ENCODE data around the gene MRTFB. TPM values are rescaled to one million over a fixed set of nuclear protein-coding genes. Genes with fewer than 3 reads are reported as not detected.

The MRTFB gene
- total RNA-seq, 1 donor from 2014 or later: 115 TPM

DNA sequence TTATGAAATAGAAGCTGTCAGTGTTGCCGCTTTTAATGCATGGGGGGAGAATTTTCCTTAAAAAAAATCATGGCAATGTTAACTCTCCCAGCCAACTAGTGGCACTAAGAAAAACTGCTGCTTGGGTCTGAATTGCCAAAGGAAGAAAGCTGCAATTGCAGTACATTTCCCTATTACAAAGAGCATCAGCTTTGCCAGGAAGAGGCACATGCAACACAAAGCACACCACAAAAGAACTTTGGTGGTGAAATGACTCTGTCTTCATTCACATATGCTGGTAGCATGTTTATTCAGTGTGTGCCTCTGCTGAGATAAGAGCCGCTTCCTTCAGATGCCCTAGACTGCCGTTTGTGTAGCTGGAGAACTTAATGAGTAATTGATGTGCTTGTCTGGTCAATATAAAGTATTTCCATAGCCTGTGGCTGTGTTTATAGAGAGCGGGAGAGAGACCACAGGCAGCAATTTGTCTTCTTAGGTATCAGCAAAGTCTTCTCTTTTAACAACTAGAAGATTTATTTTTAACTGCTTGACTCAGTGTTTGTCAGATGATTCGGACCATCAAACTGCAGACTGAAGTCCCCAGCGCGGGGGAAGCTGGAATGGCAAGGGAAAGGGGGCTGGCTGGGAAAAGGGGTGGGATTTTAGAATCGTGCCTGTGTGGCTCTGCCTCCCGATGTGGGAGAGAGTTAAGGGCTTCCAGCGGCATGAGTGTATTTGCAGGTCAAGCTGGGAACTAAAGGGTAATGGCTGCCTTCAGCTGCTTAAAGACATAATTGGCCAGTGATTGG is 115.1 kb downstream of the MRTFB start:
- DNase-seq (ENCODE audit: low spot score): no peak

DNA sequence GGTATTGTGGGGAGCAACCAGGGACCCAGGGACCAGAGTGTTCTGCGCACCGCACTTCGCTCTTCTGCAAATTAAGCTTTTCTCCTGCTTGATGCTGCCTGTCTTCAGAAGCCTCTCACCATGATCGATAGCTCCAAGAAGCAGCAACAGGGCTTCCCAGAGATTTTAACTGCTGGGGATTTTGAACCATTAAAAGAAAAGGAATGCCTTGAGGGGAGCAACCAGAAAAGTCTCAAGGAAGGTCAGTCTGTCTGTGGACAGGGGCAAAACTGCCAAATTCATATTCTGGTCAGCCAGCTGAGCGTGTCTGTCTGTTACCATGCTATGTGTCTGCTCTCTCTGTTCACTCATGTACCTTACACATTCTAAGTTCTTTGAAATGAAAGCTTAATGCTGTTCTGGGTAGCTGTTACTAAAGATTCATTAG is 115.7 kb downstream of the MRTFB start:
- no peak for DNase-seq (ENCODE audit: low spot score)

DNA sequence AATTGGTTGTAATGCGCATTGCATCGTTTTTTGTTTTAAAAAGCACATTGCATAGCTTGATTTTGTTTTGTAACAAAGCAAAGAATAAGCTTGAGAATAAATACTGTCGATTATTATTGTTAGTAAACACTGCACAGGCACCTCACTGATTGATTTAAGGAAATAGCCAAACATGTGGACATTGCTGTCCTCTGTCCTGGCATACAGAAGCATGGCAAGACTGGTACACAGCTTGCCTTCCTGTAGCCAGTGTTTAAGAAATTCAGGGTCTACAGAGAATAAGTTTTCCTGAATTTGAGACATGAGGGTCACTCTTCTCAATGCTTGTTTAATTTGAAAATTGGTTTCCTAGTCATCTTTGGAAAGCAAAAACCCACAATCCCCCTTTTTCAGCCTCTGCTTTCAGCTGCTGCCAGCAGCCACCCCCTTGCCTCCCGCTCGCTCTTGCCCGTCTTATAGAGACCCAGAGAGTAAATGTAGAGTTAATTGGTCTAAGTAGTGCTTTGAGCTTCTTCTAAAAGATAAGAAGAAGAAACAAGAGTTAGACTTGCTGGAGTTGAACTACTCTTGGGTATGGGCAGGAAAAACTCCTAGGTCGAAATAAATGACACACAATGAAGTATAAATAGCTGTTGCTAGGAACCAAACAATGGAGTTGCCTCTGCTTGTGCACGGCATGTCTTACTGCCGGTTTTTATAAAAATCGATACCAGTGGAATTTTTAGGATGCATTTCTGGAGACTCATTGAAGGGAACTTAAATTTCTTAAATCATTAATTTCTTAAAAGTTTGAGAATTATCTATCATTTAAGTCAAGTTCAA is 116.6 kb downstream of the MRTFB start:
- no peak for DNase-seq (ENCODE audit: low spot score)

- DNase-seq (ENCODE audit: low spot score): no peak
These were observed 122.3 kb downstream of the MRTFB start for GRCh38 chr16:14193316-14193871.

- DNase-seq (ENCODE audit: low spot score): no peak
These were observed 123.6 kb downstream of the MRTFB start for GRCh38 chr16:14194721-14195120.

GRCh38 chr16:14196011-14196410 is 124.9 kb downstream of the MRTFB start:
- DNase-seq (ENCODE audit: low spot score): no peak

GRCh38 chr16:14196539-14196938 is 125.4 kb downstream of the MRTFB start:
- DNase-seq (ENCODE audit: low spot score): no peak

GRCh38 chr16:14198012-14198411 is 126.9 kb downstream of the MRTFB start:
- DNase-seq (ENCODE audit: low spot score): no peak

DNA sequence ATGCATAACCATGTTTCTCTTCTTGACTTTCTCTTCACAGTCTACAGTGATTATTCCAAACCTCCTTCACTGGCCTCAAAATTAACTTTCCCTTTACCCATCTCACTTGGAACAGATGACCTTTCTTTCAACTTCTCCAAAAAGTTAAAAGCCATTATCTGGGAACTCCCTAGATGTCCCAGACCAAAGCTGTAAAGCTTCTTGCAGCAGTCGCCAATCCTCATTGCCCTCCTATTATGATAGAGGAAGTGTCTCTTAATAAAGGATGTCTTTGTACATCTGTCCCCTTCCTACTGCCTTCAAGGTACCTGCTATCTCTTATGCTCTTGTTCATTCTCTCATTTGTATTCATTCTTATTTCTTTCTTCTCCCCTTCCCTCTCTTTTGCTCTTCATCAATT is 127.5 kb downstream of the MRTFB start:
- DNase-seq (ENCODE audit: low spot score): no peak

DNA sequence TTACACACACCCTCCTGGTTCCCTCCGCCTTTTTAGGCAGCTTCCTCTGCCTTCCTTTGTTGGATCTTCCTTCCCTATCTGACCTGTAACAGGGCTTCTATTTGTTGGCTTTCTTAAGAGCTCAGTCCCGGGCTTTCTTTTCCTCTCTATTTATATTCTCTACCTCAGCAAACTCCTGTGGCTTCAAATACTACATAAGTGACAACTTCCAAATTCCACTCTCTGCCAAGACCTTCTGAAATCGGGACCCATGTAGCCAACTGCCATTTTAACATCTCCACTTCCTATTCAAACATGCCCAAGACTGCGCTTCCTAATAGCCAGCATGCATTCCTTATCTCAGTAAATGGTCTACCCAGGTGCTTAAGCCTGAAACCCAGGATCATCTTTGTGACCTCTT is 128.1 kb downstream of the MRTFB start:
- no peak for DNase-seq (ENCODE audit: low spot score)

DNA sequence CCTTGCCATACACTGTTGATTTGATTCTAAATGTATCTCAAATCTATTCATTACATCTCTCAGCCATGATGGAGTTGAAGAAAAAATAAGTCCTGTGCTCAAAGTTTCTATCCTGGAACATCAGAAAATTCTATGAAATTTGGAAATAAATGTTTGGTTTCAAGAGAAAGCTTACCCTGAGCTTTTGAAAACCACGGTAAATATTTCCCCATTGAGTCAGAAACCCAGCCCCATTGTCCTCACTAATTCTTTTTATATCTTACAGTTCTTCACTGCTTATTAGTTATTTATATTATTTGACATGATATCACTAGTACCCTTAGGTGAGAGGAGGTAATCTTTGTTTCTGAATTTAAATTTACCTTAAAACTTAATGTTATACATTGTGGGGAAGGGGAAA is 128.5 kb downstream of the MRTFB start:
- no peak for DNase-seq (ENCODE audit: low spot score)

DNA sequence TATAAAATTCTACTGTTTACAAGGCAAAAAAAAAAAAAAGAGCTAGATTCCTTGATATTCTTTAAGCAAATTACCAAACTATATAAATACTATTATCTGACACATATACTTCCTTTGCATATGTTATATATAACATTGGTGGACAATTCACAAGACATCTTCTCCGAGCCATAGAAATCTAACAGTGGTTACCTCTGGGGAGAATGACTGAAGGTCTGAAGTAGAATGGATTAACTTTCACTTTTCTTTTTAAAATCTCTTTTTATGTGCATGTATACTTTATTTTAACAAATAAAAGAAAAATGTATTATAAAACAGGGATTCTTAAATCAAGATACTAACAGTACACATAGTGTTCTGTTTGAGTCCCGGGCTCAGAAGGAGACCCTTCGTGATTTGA is 131.0 kb downstream of the MRTFB start:
- DNase-seq (ENCODE audit: low spot score): no peak

- DNase-seq (ENCODE audit: low spot score): no peak
These were observed 131.6 kb downstream of the MRTFB start for GRCh38 chr16:14202697-14203096.

GRCh38 chr16:14203166-14203565 is 132.0 kb downstream of the MRTFB start:
- DNase-seq (ENCODE audit: low spot score): no peak

- no peak for DNase-seq (ENCODE audit: low spot score)
These were observed 134.5 kb downstream of the MRTFB start for GRCh38 chr16:14205666-14206065.

GRCh38 chr16:14211856-14212543 is 140.9 kb downstream of the MRTFB start:
- no peak for DNase-seq (ENCODE audit: low spot score)

DNA sequence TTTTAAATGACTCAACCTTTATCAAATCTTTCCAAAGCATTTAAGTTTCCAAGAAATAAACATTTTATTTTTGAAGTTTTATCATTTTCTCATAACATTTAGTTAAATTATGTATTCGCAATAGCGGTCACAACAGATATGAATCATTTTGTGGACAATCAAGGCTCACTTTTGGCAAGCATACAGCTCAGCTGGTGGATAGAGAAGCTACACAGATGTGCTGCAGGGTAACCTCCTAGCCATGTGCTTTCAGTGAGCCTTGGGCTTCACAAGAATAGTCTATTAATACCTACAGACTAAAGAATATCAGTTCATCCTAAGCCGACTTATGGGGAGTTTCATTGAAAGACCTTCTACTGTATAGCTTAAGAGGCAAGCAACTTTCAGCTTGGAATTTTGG is 144.8 kb downstream of the MRTFB start:
- no peak for DNase-seq (ENCODE audit: low spot score)

GRCh38 chr16:14219983-14220382 is 148.9 kb downstream of the MRTFB start:
- DNase-seq (ENCODE audit: low spot score): no peak

DNA sequence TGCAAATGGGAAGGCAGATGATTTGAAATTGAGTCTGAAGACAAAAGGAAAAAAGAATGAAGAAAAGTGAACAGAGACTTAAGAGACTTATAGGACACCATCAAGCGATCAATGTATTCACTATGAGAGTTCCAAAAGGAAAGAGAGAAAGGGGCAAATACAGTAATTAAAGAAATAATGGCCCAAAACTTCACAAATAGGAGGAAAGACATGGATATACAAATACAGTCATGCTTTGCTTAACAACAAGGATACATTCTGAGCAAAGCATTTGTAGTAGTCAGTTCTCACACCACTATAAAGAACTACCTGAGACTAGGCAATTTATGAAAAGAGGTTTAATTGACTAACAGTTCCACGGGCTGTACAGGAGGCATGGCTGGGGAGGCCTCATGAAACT is 152.5 kb downstream of the MRTFB start:
- no peak for DNase-seq (ENCODE audit: low spot score)

- DNase-seq (ENCODE audit: low spot score): no peak
These were observed 154.3 kb downstream of the MRTFB start for GRCh38 chr16:14225457-14225856.

DNA sequence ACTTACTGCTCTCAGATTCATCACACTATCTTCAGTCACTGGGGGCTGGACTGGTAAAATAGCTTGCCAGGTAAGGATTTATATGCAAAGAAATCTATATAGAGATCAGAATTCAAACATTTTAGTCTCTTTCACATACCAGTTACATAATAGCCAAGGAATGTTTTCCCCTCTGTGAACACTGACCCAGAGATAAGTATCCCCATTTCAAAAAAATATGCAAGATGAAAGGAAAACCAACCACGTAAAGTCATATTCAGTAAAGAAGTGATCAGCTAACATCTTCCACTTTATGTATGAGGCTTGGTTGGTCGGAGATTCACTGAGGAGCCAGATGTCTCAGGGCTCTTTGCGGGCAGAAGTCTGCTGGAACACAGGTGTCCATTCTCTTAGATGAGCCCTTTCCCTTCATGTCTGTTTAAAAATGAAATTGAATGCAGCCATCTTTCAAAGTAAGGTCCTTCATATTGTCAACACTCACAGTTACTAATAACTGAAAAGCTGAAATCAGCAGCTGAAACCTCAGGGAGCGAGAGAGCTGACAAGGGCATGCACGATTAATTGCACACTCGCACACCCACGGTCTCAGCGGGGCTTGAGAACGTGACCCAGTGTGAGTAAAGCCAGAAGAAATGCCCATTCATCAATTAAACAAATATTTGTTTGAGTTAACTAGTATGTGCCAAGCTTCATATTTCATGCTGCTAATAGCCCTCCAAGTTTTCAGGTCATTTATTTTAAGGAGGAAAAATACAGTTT is 161.2 kb downstream of the MRTFB start:
- DNase-seq (ENCODE audit: low spot score): no peak
